Stimulated activated CD4-positive, alpha-beta T cell treated with anti-CD3 and anti-CD28 coated beads, Interleukin-4, amount 100 ng/mL, for 48 hours (primary cell): ENCODE data around the gene PRR7.
"Not testable (repeated sequence)": the region's sequence is repeated elsewhere in the genome, so short reads cannot be mapped to it uniquely, and the experiment has no call there.

Experiments used
- DNase-seq, 2 donors: peaks; one replicate each; pipeline ENCODE4 v3.0.0-alpha.2; 2020; ENCODE audit warnings: low read depth in 2 of 2

PRR7 gene, protein sequence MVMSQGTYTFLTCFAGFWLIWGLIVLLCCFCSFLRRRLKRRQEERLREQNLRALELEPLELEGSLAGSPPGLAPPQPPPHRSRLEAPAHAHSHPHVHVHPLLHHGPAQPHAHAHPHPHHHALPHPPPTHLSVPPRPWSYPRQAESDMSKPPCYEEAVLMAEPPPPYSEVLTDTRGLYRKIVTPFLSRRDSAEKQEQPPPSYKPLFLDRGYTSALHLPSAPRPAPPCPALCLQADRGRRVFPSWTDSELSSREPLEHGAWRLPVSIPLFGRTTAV

DNA sequence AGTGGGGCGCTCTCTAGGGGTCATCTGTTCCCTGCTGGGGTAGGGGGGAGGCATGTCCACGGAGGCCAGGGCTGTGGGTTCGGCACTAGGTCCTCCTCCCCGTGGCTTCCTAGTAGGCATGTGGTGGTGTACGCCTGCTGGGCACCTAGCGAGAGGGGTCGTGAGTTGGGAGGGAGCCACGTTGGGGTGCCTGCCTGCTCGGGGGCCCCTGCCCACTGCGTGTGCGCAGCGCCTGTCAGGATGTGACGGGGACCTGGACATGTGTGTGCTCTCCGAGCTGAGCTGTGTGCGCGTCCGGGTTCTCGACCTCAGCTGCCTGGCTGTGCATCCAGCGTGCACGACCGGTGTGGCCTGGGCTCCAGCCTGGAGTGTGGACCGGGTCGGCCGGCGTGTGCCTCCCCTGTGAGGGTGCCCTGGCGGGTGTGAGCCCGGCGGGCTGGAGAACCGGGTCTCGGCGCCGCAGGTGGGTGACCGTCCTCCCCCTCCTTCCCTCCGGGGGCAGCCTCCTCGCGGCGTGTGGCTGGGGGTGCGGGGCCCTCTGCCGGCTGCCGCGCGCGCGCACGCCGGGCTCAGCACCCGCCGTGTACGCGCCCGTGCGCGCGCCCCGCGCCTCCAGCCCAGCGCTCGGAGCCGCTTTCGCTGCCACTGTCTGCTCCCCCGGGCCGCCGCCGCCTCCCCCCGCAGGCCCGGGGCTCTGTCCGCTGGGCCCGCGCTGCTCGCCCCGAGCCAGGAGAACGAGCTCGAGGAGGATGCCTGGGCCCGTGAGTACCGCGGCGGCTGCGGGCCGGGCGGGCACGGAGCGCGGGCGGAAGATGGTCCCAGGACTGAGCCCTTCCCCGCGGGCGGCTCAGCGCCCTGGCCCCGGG, at the start of gene PRR7:
Gene PRR7, plus strand, starts transcription at position 615 of the 866 bp plus-strand sequence. CDS start 8,254 bp downstream, outside the sequence.
- DNase-seq: peak; percentile 56

DNA sequence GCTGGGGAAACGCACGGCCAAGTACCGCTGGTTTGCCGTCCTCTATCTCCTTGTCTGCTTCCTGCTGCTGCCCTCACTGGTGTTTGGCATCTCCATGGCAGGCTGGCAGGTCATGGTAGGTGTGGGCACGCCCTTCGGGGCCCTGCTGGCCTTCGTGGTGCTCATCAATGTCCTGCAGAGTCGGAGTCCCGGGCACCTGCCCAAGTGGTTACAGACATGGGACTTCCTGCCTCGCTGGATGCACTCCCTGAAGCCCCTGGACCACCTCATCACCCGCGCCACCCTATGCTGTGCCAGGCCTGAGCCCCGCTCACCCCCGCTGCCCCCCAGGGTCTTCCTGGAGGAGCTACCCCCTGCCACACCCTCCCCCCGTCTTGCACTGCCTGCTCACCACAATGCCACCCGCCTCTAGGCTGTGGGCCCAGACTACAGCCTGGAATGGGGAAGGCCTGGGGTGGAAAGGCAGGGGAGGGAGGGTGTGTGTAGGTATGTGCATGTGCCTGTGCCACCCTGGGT, 48.7 kb upstream of the PRR7 start:
- DNase-seq: no peak

DNA sequence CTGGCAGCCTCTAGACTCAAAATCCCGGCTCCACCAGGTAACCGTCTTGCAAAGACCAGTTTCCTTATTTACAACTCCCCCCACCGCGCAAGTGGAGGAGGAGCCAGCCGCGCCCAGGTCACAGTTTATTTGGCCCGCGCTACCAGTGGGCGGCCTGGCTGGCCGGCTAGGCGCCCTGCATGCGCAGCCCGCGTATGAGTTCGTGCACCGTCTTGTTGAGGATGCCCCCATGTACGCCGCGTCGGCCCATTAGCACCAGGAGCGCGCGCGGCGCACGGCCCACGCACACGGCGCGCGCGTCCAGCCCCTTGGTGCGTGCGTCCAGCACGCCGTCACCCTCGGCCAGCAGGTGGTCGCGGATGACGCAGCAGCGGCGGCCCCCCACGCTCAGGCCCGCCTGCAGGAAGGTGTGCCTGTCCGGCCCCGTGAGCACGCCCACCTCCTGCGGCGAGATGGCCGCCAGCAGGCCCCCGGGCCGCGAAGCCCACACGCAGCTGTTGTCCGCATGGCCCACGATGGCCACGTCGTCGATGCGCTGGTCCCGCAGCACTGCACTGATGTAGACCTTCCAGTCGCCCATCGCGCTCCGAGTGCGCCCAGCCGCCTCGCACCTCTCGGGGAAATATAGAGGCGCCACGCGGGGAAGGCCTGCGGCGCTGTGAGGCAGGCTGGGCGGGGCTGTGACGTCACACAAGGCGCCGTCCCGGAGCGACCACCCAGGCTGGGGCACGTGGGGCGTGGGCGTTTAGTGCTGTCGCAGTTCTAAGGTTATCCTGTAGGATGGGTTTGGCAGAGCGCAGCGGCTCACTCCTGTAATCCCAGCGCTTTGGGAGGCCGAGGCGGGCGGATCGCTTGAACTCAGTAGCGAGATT, 46.4 kb upstream of the PRR7 start, which contains the start of gene PFN3:
Gene PFN3, minus strand, starts transcription at position 665 of the 872 bp plus-strand sequence. Its CDS starts 85 bp downstream, at position 580.
- no peak for DNase-seq

DNA sequence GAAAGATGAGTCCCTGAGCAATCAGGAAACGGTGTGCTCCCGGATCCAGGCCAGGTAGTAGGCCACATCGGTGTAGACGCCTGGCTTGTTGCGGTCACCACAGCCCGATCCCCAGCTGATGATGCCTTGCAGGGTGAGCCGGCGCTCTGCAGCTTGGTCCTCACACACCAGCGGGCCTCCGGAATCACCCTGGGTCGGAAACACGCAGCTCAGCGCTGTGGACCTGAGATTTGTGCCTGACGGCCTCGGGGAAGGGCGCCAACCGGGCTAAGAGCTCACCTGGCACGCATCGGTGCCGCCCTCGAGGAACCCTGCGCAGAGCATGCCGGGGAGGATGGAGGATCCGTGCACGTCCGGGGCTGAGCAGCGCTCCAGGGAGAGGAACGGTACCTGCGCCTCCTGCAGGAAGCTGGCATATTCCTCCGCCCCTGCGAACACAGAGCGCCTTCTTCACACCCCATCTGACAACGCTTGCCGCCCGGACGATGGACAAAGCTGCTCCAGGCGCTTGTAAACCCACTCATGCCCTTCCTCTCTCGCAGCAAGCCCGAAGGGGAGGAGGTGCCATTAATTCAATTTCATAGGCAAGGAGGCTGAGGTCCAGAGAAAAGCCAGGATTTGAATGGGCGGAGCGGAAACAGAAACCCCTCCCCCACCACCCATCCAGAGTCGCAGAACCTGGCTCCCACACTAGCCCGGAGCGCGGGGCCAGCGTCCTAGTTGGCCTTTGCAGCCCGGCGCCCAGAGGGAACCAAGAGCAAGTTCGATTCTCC, 44.2 kb upstream of the PRR7 start:
- DNase-seq: peak; percentile 67 to 68

DNA sequence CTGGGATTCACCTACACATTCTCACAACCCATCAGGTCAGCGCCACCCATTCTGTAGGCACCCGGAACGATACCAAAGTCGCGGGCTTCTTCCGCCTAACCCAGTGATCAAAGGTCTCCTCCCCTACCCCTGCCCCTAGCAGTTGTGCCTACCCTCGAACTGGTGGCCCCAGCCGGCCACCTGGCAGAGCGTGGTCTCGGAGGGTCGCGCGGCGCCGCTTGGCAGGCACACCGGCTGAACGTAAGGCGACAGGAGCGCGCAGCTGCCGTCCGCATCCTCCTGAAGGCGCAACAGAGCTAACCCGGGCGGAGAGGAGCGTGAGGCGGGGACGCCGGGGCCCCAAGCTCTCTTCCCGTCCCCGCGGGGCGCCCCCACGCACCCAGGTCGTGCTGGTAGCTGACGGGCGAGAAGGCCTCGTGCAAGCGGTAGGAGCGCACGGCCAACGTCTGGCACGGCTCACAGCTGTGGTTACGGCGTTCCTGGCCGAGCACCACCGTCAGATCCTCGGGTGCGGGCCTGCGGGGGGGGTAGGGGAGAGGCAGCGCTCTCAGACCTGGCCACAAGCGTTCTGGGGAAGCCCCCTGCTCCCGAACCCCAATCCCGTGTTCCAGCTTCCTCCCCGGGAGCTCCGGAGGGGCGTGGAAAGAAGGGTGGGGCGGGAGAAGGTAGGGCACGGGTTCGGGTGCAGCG, 43.4 kb upstream of the PRR7 start:
- peak; percentile 28 to 30 for DNase-seq

DNA sequence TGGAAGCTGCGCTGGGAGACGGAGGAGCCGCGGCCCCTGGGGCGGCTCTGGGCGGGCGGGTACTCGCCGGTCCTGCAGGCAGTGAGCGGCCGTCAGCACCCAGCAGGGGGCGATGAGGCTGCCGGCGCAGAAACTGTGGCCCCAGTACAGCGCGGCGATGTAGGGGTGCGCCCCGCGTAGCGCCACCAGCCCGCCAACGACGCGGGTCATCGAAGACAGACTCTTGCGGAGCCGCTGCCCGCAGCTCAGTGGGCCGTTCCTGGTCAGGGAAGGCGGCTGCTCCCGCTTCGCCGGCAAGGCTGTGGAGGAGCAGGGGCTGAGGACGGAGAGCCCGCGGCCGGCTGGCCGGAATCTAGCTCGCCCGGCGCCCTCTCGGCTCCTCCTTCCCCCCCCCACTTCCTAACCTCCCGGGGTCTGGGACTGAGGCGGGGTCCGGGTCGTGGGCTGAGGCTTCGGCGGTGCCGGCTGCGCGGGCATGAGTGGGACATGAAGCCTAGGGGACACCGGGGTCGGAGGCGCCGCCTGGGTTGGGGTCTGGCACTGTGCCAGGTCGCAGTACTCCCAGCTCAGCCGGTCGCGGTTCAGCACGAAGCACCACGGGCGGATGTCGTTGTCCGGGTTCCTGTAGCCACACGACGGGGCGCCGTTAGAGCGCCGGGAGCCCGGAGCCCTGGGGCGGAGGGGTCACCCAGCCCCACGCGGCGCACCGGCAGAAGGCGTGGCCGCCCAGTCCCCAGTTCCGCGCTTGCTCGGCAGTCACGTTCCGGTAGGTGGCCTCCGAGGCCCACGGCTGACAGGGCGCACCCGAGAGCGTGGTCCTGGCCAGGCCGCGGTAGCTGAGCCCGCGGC, 42.6 kb upstream of the PRR7 start:
- DNase-seq: peak; percentile 77 to 83

DNA sequence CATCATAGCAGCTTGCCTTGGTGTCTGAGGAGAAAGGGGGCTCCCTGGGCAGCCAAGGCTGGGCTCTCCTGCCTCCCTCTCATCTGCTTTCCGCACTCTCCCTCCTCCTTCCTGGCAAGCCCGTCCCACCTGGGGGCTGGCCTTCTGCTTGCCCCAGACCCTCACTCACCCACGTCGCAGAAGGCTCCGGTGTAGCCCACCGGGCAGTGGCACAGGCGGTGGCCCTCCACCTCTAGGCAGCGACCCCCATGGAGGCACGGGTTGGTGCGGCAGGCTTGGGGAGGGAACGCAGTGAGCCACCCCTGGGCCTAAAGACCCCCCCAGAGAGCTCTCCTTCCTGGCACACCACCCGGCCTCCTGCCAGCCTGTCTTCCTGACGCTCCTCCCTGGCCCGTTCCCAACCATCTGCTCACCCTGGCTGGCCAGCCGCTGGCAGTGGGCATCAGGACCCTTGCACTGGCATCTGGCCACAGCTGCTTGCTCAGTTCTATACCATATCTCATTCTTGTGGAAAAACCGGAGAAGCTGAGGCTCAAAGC, 41.9 kb upstream of the PRR7 start:
- no peak for DNase-seq

DNA sequence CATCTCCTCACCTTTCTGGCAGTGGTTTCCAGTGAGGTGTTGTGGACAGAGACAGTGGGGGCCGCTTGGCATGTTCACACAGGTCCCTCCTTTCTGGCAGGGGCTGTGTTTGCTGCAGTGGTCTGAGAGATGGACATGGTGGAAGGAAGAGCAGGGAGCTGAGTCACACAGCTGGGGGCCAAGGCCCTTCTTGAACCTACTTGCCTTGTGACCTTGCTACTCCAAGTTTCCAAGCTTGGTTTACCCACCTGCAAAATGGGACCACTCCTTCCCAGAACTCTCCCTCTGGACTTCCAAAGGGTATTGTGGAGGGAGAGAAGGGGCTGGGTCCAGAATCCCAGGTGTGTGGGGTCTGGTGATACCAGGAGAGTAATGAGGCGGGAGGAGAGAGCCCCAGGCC, 41.3 kb upstream of the PRR7 start:
- DNase-seq: no peak

DNA sequence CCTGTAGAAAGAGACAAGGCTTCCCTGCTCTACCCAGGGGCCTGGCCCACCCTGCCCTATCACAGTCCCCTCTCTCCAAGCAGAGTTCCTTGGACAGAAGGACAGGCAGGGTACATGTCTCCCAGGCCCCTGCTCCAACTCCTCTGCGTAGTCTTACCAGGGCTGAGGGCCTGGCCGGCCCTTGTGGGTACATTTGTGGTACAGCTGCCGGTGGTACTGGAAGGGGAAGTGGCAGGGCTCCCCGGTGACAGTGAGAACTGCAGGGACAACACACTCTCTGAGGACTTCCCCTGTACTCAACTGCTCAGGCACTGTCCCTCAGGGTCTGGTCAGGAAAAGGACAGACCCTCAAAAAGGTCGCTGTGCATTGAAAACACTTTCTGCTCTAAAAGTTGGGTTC, 40.8 kb upstream of the PRR7 start:
- DNase-seq: no peak

DNA sequence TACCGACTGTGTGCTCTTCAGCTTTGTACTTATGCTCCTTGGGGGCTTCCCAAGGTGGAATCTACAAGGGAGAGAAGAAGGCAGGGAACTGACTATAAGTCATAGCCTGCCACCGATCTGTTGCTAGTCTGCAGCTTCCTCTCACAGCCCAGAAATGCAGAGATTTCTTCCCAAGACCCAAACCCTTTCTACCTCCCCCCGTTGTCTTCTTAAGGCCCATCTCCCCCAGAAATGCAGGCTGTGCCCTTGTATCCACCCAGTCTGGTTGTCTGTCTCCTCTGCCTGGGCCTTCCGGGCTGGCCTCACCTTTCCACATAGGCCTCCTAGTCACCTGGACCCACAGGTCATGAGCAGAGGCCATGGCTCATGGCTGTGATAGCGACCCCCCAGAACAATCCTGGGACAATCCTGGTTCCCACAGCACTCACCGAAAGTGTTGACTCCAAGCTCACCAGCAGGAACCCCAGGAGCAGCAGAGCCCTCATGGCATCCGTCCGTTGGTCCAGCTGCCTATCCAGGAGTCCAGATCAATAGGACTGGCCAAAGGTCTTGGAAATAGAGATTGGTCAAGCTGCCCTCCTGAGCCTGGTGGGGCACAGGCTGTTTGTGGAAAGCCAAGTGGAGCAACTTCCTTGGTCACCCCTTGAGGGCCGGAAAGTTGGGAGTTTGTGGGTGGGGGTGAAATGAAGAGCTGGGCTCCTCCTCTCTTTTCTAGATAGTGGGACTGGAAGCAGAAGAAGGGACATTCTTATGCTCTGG, 37.4 kb upstream of the PRR7 start, which contains the start of gene F12:
Gene F12, minus strand, starts transcription at position 522 of the 759 bp plus-strand sequence. Its CDS starts 37 bp downstream, at position 485.
- DNase-seq: no peak

DNA sequence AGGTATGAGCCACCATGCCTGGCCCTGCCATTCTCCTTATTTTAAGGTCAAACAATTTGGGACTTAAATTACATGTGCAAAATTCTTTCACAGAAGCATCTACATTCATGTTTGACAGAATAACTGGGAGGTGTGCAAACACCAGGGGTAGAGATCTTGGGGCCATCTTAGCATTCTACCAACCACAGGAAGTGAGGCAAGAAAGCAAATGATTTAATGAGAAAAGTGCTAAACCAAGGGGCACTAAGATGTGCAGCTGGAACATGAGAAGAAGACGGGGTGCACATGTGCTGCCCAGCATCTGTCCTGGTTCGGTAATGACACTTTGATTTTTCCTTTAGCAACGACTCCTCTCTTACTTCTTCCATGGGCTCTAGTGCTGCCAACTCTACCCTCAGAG, 36.0 kb upstream of the PRR7 start:
- no peak for DNase-seq

DNA sequence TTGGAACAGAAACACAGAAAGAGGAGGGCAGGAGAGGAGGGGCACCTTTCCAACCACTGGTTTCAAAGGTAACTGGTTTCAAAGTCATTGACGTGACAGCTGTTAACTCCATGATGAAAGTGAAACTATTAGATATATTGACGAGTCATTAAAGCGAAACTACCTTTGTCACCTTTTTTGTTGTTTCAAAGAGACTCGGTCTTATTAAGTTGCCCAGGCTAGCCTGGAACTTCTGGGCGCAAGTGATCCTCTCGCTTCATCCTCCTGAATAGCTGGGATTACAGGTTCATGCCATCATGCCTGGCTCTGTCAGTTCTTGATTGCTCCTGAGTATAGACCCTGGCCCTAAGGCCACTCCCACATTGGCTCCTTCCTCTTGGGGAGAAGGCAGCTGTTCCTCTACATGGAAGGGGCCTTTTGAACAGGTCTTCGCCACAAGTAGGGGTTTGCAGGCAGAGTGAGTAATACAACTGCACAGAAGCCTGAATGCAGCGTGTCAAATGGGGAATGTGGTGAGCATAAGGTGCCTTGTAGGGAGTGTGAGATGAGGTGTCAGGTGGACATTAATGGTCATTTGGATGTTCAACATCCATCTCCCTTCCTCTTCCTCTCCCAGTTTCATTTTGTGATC, 33.9 kb upstream of the PRR7 start:
- no peak for DNase-seq

DNA sequence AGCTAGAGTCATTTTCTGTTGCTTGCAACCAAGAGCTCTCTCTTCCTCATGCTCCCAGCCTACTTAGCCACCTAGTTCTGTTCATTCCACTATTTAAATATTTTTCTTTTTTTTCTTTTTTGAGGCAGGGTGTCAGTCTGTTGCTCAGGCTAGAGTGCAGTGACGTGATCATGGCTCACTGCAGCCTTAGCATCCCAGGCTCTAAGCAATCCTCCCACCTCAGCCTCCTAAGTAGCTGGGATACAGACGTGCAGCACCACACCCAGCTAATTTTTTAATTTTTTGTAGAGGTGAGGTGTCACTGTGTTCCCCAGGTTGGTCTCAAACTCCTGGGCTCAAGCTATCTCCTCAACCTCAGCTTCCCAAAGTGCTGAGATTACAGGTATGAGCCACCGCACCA, 32.1 kb upstream of the PRR7 start:
- DNase-seq: no peak

DNA sequence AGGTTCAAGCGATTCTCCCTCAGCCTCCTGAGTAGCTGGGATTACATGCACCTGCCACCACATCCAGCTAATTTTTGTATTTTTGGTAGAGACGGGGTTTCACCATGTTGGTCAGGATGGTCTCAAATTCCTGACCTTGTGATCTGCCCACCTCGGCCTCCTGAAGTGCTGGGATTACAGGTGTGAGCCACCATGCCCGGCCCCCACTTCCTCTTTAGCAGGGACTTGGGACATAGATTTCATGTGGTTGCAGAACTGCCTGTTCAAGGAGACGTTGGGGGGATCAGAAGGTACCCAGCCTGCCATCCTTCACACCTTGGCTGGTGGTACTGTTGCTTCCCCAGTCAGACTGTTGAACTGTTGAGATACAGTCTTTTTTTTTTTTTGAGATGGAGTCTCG, 29.5 kb upstream of the PRR7 start:
- DNase-seq: not testable (repeated sequence)

DNA sequence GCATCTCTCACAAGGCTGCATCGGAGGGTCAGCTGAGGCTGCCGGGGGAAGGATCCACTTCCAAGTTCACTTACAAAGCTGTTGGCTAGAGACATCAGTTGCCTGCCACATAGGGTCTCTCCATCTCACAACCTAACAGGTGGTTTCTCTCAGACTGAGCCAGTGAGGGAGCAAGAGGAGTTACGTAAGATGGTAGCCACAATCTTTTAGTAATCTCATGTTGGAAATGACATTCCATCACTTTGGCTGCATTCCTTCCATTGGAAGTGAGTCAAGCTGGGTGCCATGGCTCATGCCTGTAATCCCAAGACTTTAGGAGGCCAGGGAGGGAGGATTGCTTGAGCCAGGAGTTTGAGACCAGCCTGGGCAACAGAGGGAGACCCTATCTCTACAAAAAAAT, 27.6 kb upstream of the PRR7 start:
- DNase-seq: no peak

DNA sequence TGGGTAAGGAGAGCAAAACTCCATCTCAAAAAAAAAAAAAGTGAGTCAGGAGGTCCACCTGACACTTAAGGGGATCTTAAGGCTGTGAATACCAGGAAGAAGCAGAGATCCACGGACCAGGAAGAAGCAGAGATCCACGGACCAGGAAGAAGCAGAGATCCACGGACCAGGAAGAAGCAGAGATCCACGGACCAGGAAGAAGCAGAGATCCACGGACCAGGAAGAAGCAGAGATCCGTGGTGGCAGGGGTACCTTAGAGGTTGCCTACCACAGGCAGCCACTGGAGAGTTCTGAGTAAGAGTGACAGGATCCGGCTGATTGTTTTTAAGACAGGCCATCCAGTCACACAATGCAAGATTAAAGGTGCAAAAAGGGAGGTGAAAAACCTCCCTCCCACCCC, 26.1 kb upstream of the PRR7 start:
- DNase-seq: not testable (repeated sequence)

DNA sequence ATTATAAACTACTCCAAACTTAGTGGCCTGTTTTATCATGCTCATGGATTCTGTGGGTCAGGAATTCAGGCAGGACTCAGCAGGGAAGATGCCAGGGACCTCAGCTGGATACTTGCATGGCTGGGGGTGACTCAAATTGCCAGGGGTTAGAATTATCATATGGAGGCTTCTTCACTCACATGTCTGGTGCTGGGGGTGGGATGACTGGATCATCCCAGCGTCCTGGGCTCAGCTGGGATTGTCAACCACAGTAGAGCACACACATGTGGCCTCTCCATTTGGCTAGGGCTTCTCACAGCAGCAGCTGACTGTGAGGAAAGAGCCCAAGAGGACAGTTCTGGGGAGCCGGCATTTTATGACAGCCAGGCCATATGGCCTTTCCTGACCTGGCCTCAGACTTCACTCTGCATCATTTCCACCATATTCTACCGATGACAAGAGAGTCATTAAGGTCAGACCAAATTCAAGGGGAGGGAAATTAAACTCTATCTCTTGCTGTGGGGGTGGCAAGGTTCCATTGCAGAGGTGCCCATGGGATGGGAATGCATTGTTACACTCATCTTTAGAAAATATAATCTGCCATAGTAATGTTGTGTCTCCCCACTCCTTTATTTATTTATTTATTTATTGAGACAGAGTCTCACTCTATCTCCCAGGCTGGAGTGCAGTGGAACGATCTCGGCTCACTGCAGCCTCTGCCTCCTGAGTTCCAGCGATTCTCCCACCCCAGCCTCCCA, 25.4 kb upstream of the PRR7 start:
- no peak for DNase-seq
